ENCODE results near the gene HOXD4.

HOXD4 gene

GRCh38 chr2:176175709-176176607 is 24.6 kb downstream of the HOXD4 start:
- no peak for TF ChIP-seq CTCF (IDR thresholded peaks at IDR 0.05; ENCODE audit: insufficient read depth, low read depth, low read length, missing control alignments)
- no peak for DNase-seq (ENCODE audit: low read depth)
- no peak overlapping the region for H3K4me3 ChIP-seq (ENCODE audit: low read length)

- no peak overlapping the region for H3K4me3 ChIP-seq (ENCODE audit: low read length)
- no peak for TF ChIP-seq CTCF (IDR thresholded peaks at IDR 0.05; ENCODE audit: insufficient read depth, low read depth, low read length, missing control alignments)
- no peak for DNase-seq (ENCODE audit: low read depth)
Observed at GRCh38 chr2:176177580-176178037, 26.3 kb downstream of the HOXD4 start.

GRCh38 chr2:176178038-176178756 is 26.8 kb downstream of the HOXD4 start:
- no peak overlapping the region for H3K4me3 ChIP-seq (ENCODE audit: low read length)
- TF ChIP-seq CTCF (IDR thresholded peaks at IDR 0.05; ENCODE audit: insufficient read depth, low read depth, low read length, missing control alignments), result no peak
- DNase-seq (ENCODE audit: low read depth), result peak; percentile 70

GRCh38 chr2:176178757-176179295 is 27.5 kb downstream of the HOXD4 start:
- no peak overlapping the region for H3K4me3 ChIP-seq (ENCODE audit: low read length)
- no peak for DNase-seq (ENCODE audit: low read depth)
- no peak for TF ChIP-seq CTCF (IDR thresholded peaks at IDR 0.05; ENCODE audit: insufficient read depth, low read depth, low read length, missing control alignments)

- TF ChIP-seq CTCF (IDR thresholded peaks at IDR 0.05; ENCODE audit: insufficient read depth, low read depth, low read length, missing control alignments), result no peak
- no peak for DNase-seq (ENCODE audit: low read depth)
- H3K4me3 ChIP-seq (ENCODE audit: low read length), result no peak overlapping the region
Observed at GRCh38 chr2:176181551-176181950, 30.2 kb downstream of the HOXD4 start.

- DNase-seq (ENCODE audit: low read depth), result no peak
- TF ChIP-seq CTCF (IDR thresholded peaks at IDR 0.05; ENCODE audit: insufficient read depth, low read depth, low read length, missing control alignments), result no peak
Observed at GRCh38 chr2:176182671-176183070, 31.3 kb downstream of the HOXD4 start.

More at GRCh38 chr2:176182671-176183070, 31.3 kb downstream of the HOXD4 start:
- H3K4me3 ChIP-seq (ENCODE audit: low read length), result no peak overlapping the region
